Adipocyte (in vitro differentiated cells): ENCODE measurements around the gene TMPRSS11B.
"Not testable (repeated sequence)": the region's sequence is repeated elsewhere in the genome, so short reads cannot be mapped to it uniquely, and the experiment has no call there.

Experiments
- DNase-seq: peaks from one replicate; pipeline ENCODE4 v3.0.0-alpha.2; 2015; ENCODE audit warnings: low read depth
- H3K27me3 ChIP-seq: replicated peaks from 2 replicates; pipeline ENCODE4 v1.7.0; 2013; ENCODE audit warnings: mild to moderate bottlenecking, low read length, moderate library complexity; ENCODE audit not compliant: control insufficient read depth, insufficient read depth
- H3K36me3 ChIP-seq: 2 replicates; pipeline ENCODE4 v1.7.0; 2013; ENCODE audit warnings: low read length, mild to moderate bottlenecking, moderate library complexity; ENCODE audit not compliant: control insufficient read depth, insufficient read depth, severe bottlenecking
- H3K4me1 ChIP-seq: 2 replicates; pipeline ENCODE4 v1.7.0; 2013; ENCODE audit warnings: mild to moderate bottlenecking, low read length, moderate library complexity; ENCODE audit not compliant: control insufficient read depth, insufficient read depth
- H3K4me3 ChIP-seq: 2 replicates; pipeline ENCODE4 v1.7.0; 2013; ENCODE audit warnings: mild to moderate bottlenecking, low read length, moderate library complexity
- H3K9ac ChIP-seq: 2 replicates; pipeline ENCODE4 v1.7.0; 2013; ENCODE audit warnings: mild to moderate bottlenecking, low read length, moderate library complexity
- H3K9me3 ChIP-seq: 2 replicates; pipeline ENCODE4 v1.7.0; 2013; ENCODE audit warnings: mild to moderate bottlenecking, low read length, moderate library complexity; ENCODE audit not compliant: control insufficient read depth

Gene TMPRSS11B

GRCh38 chr4:68216501-68216900, 29.0 kb downstream of the TMPRSS11B start:
- H3K9me3 ChIP-seq, result peaks cover 2% of the 10 kb centered on the region
- DNase-seq, result no peak
- no peaks in the 10 kb centered on the region for H3K27me3 ChIP-seq
- no peak overlapping the region for H3K4me3 ChIP-seq
- H3K36me3 ChIP-seq, result no peaks in the 10 kb centered on the region
- no peaks in the 10 kb centered on the region for H3K4me1 ChIP-seq
- H3K9ac ChIP-seq, result no peak overlapping the region

GRCh38 chr4:68209003-68209402, 36.5 kb downstream of the TMPRSS11B start:
- peaks cover 23% of the 10 kb centered on the region for H3K9me3 ChIP-seq
- peak overlapping the region; percentile 13 for H3K4me3 ChIP-seq
- no peaks in the 10 kb centered on the region for H3K4me1 ChIP-seq
- no peaks in the 10 kb centered on the region for H3K36me3 ChIP-seq
- no peak overlapping the region for H3K9ac ChIP-seq
- H3K27me3 ChIP-seq, result no peaks in the 10 kb centered on the region
- peak; percentile 3 for DNase-seq

- not testable (repeated sequence) for H3K9ac ChIP-seq, H3K27me3 ChIP-seq, H3K9me3 ChIP-seq, H3K4me3 ChIP-seq, H3K36me3 ChIP-seq, H3K4me1 ChIP-seq, DNase-seq
Observed at GRCh38 chr4:68194305-68194704, 51.2 kb downstream of the TMPRSS11B start.

GRCh38 chr4:68193194-68193593, 52.3 kb downstream of the TMPRSS11B start:
- Histone ChIP-seq H3K4me3 (no peak overlapping the region), H3K4me1 (no peaks in the 10 kb centered on the region), H3K9me3 (no peaks in the 10 kb centered on the region), H3K36me3 (no peaks in the 10 kb centered on the region), H3K9ac (no peak overlapping the region), H3K27me3 (no peaks in the 10 kb centered on the region)
- no peak for DNase-seq

DNA sequence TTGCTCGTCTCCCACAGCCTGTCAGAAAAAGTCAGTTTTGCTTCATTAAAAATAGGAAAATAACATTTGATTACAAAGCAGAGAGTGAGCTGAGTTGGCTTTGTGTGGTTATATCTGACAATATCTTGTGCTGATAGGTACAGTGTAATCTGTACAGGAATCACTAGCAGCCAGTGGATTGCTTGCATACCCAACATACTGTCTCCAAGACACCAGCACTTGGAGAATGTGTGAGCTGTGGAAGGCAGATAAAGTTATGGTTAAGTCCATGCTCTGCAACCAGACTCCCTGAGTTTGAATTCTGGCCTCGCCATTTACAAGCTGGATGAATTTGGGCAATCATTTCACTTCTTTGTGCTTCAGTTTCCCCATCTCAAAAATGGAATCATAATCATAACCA, 58.3 kb downstream of the TMPRSS11B start:
- Histone ChIP-seq H3K4me3 (no peak overlapping the region), H3K36me3 (no peaks in the 10 kb centered on the region), H3K27me3 (no peaks in the 10 kb centered on the region), H3K9me3 (no peaks in the 10 kb centered on the region), H3K4me1 (peaks cover 11% of the 10 kb centered on the region), H3K9ac (no peak overlapping the region)
- no peak for DNase-seq

GRCh38 chr4:68184923-68185322, 60.6 kb downstream of the TMPRSS11B start:
- H3K9ac ChIP-seq, result no peak overlapping the region
- H3K9me3 ChIP-seq, result no peaks in the 10 kb centered on the region
- no peak for DNase-seq
- H3K4me1 ChIP-seq, result peaks cover 20% of the 10 kb centered on the region
- no peaks in the 10 kb centered on the region for H3K36me3 ChIP-seq
- no peak overlapping the region for H3K4me3 ChIP-seq
- no peaks in the 10 kb centered on the region for H3K27me3 ChIP-seq

DNA sequence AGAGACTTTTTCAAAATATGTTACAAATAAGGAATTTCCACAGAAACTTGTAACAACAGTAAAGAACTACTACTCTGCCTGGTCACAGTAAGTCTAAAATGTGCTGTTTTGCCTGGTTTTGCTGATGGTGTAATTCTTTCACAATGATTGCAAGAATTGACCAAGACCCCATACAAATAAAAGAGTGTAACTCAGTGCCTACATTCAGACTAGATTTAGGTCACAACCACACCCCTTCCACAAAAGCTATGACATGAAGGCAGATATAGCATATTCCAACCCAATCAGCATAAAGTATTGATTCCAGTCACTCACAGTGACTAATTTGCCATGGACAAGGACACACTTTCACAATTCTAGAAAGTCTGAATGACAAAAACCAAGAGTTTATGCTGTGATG, 62.1 kb downstream of the TMPRSS11B start:
- Histone ChIP-seq H3K27me3 (no peaks in the 10 kb centered on the region), H3K4me3 (no peak overlapping the region), H3K9me3 (no peaks in the 10 kb centered on the region), H3K4me1 (peaks cover 20% of the 10 kb centered on the region), H3K36me3 (no peaks in the 10 kb centered on the region), H3K9ac (no peak overlapping the region)
- no peak for DNase-seq

DNA sequence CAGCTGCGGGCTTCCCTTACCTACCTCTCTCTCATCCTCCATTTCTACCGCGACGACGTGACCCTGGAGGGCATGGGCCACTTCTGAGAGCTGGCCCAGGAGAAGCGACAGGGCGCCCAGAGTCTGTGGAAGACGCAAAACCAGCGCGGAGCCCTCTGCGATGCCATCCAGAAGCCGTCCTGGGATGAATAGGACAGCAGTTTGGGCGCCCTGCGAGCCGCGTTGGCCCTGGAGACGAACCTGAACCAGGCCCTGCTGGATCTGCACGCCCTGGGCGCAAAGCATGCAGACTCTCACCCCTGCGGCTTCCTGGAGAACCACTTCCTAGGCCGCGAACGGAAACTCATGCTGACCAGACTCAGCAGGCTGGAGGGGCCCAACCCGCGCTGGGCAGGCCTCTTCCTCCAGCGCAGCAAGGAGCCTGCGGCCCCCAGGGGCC, 63.1 kb downstream of the TMPRSS11B start:
- H3K9me3 ChIP-seq, result no peaks in the 10 kb centered on the region
- H3K27me3 ChIP-seq, result no peaks in the 10 kb centered on the region
- DNase-seq, result no peak
- no peak overlapping the region for H3K4me3 ChIP-seq
- H3K9ac ChIP-seq, result no peak overlapping the region
- H3K4me1 ChIP-seq, result peaks cover 20% of the 10 kb centered on the region
- no peaks in the 10 kb centered on the region for H3K36me3 ChIP-seq

DNA sequence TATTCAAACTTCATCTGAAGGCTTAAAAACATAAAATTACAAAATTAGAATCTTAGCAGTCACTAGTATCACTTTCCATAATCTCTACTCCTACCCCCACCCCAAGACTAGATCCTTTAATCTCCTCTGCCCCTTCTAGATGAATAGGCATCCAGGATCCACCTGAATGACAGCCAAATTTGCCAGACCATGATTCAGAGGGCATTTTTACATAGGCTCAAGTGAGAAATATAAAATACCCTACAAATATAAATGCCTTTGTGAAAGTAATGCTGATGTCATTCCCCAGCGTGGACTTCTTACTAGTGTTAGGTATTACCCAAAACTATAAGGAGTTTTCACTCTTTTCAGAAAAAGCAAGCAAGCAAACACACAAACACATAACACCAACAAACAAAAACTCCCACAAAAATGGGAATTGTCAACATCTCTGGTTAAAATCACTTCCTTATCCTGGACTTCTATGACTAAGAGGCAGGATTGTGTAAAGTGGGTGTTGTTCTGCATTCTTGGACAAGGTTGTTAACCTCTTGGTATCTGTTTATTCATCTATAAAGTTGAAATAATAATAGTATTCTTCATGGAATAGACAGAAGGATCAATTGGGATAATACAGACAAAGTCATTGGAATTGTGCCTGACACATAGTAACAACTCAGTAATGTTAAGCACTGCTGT, 64.5 kb downstream of the TMPRSS11B start:
- H3K9ac ChIP-seq, result no peak overlapping the region
- peak overlapping the region; percentile 19 for H3K4me3 ChIP-seq
- H3K36me3 ChIP-seq, result no peaks in the 10 kb centered on the region
- H3K4me1 ChIP-seq, result peaks cover 20% of the 10 kb centered on the region
- H3K27me3 ChIP-seq, result no peaks in the 10 kb centered on the region
- H3K9me3 ChIP-seq, result no peaks in the 10 kb centered on the region
- DNase-seq, result peak; percentile 43

- no peak for DNase-seq
- no peaks in the 10 kb centered on the region for H3K9me3 ChIP-seq
Observed at GRCh38 chr4:68176904-68177303, 68.6 kb downstream of the TMPRSS11B start.

More at GRCh38 chr4:68176904-68177303, 68.6 kb downstream of the TMPRSS11B start:
- Histone ChIP-seq H3K36me3 (no peaks in the 10 kb centered on the region), H3K27me3 (no peaks in the 10 kb centered on the region), H3K4me3 (no peak overlapping the region), H3K4me1 (peaks cover 13% of the 10 kb centered on the region), H3K9ac (no peak overlapping the region)
